Right lobe of liver (tissue), 6 donors: ENCODE data around the gene RAB41. TPM values are rescaled to one million over a fixed set of nuclear protein-coding genes. Genes with fewer than 3 reads are reported as not detected.
"Not testable (repeated sequence)": the region's sequence is repeated elsewhere in the genome, so short reads cannot be mapped to it uniquely, and the experiment has no call there.

Experiments
- ATAC-seq, 4 donors: fragments of 200-7000 bp; cut with Tn5 transposase; one replicate each; pipeline ENCODE4 v1.9.1; 2020; ENCODE audit warnings: mild to moderate bottlenecking in 4 of 4, moderate library complexity in 4 of 4
- DNase-seq, 3 donors: peaks; one replicate each; pipeline ENCODE4 v3.0.0-alpha.2; 2020
- H3K27ac ChIP-seq, 3 donors: fragments of 200-600 bp; one replicate each; pipeline ENCODE4 v1.8.0; 2022
- H3K27me3 ChIP-seq, 2 donors: fragments of 200-600 bp; one replicate each; pipeline ENCODE4 v1.8.0; 2022
- H3K36me3 ChIP-seq, 4 donors: fragments of 200-600 bp; sonication (generic) in 1 of 4; one replicate each; pipeline versions ENCODE4 v1.5.1 to v1.8.0; 2017 to 2022; ENCODE audit warnings: control low read depth in 1 of 4
- H3K4me1 ChIP-seq, 4 donors: fragments of 200-600 bp; sonication (generic) in 1 of 4; one replicate each; pipeline versions ENCODE4 v1.5.1 to v1.8.0; 2017 to 2022; ENCODE audit warnings: control low read depth in 1 of 4
- H3K4me3 ChIP-seq, 3 donors: fragments of 200-600 bp; one replicate each; pipeline ENCODE4 v1.8.0; 2022
- H3K9me3 ChIP-seq, 4 donors: fragments of 200-600 bp; sonication (generic) in 1 of 4; one replicate each; pipeline versions ENCODE4 v1.5.1 to v1.8.0; 2017 to 2022; ENCODE audit warnings: control low read depth in 1 of 4
- POLR2A ChIP-seq: fragments of 450-650 bp; IDR thresholded peaks from one replicate; pipeline ENCODE4 v1.6.1; 2017; ENCODE audit warnings: antibody characterized with exemption, mild to moderate bottlenecking
- WGBS: methylation state at CpG from one replicate; pipeline ENCODE4 v1.1.6; 2018; ENCODE audit warnings: low coverage, low lambda C conversion rate; ENCODE audit not compliant: insufficient coverage; ENCODE audit errors: missing lambda C conversion rate; 5-methylcytosine and 5-hydroxymethylcytosine counted together
- intact Hi-C, 2 donors: fragments of 100-400 bp; cut with DNase I; formaldehyde crosslinking; loops; one replicate each; pipeline versions ENCODE4 v1.11.2 to v1.14.1; 2022
- total RNA-seq, 6 experiments: library from RNA; depleted of rRNA in 2 of 6; stranded (reverse); fragments of >200 nt in 2 of 6; fragmentation: NEBNext Ultra II Directional in 3 of 6; extraction: Animal tissue kit (Norgen Biotek cat#: 25700) in 3 of 6; gene quantifications; one replicate each; pipeline versions ENCODE4 v1.1.0 to v1.2.4, GENCODE V29; 2016 to 2023
- TF ChIP-seq, protein P1 (sequence below), 4 donors: fragments of 200-600 bp in 3 of 4; fragments of 450-650 bp in 1 of 4; IDR thresholded peaks; one replicate each; pipeline versions ENCODE4 v1.5.1 to v1.8.0; 2016 to 2022; ENCODE audit warnings: antibody characterized with exemption in 4 of 4, mild to moderate bottlenecking in 2 of 4
- donor health status: DM: no; HTN: yes; CAD: no.
- donor health status: DM: no; HTN: no; CAD: no.
- donor health status: DM: no; HTN: no; CAD: no.
- donor health status: DM: no; HTN: yes; CAD: no.
- donor health status: DM: no; HTN: yes; CAD: no.

The RAB41 gene
- total RNA-seq, 6 experiments from 2014 or later = not detected

DNA sequence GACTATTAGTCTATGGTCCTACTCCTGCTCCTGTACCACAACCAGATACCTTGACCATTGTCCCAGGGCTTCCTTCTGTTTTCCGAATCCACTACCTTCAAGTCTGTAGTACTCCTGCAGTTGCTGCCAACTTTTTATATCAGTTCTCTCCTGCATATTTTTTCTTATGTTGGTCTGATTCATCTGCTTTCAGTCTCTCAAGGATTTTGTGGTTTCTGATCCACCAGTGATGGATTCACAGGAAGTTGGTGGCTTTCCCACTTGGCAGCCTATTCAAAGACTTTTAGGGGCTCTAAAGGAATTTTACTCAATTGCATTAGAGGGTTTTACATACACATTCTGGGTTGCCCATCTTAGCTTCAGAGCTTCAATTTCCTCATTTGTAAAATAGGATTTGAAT lies 31.5 kb downstream of the RAB41 start:
- no peaks in the 10 kb centered on the region for H3K9me3 ChIP-seq
- intact Hi-C loops = no loop called here
- no peaks in the 10 kb centered on the region for H3K4me1 ChIP-seq
- no peak overlapping the region for H3K27ac ChIP-seq
- H3K36me3 ChIP-seq = no peaks in the 10 kb centered on the region
- WGBS = 100% methylated on average over 1 of the region's 1 CpG
- TF ChIP-seq, protein P1, sequence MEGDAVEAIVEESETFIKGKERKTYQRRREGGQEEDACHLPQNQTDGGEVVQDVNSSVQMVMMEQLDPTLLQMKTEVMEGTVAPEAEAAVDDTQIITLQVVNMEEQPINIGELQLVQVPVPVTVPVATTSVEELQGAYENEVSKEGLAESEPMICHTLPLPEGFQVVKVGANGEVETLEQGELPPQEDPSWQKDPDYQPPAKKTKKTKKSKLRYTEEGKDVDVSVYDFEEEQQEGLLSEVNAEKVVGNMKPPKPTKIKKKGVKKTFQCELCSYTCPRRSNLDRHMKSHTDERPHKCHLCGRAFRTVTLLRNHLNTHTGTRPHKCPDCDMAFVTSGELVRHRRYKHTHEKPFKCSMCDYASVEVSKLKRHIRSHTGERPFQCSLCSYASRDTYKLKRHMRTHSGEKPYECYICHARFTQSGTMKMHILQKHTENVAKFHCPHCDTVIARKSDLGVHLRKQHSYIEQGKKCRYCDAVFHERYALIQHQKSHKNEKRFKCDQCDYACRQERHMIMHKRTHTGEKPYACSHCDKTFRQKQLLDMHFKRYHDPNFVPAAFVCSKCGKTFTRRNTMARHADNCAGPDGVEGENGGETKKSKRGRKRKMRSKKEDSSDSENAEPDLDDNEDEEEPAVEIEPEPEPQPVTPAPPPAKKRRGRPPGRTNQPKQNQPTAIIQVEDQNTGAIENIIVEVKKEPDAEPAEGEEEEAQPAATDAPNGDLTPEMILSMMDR (IDR thresholded peaks at IDR 0.05) = no peak
- TF ChIP-seq POLR2A = no peak
- no peak overlapping the region for H3K4me3 ChIP-seq
- no peak for ATAC-seq
- H3K27me3 ChIP-seq = no peaks in the 10 kb centered on the region
- DNase-seq = no peak

DNA sequence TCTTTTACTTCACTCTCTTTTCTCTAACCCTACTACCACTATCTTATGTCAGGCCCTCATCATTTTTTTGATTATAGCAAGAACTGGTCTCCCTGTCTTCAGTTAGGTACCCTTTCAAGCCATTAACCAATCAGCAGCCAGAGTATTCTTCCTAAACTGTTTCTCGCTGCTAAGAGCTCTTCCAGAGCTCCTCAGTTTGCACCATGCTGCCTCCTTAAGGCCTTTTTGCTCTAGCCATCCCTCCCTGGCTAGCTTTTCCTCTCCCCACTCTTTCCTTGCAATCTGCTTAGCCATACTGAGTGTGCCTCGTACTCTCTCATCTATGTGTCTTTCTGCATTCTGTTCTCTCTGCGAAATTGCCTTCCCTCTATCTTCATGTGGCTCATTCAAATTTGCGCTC lies 40.8 kb downstream of the RAB41 start:
- Histone ChIP-seq H3K36me3 (no peaks in the 10 kb centered on the region), H3K9me3 (no peaks in the 10 kb centered on the region), H3K4me1 (no peaks in the 10 kb centered on the region), H3K27ac (no peak overlapping the region), H3K27me3 (no peaks in the 10 kb centered on the region), H3K4me3 (no peak overlapping the region)
- DNase-seq = no peak
- no peak for ATAC-seq
- TF ChIP-seq, protein P1 (IDR thresholded peaks at IDR 0.05) = no peak
- TF ChIP-seq POLR2A = no peak
- WGBS = 67% methylated on average over 4 of the region's 4 CpGs
- intact Hi-C loops = no loop called here

DNA sequence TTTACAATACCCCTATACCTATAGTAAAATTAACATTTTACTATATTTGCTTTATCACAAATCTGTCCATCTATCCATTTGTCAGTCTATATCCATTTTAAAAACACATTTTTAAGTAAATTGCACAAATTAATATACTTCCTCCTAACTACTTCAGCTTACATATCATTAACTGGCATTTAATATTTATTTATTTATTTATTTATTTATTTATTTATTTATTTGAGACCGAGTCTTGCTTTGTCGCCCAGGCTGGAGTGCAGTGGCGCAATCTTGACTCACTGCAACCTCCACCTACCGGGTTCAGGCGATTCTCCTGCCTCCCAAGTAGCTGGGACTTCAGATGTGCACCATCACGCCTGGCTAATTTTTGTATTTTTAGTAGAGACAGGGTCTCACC lies 41.7 kb downstream of the RAB41 start:
- H3K4me3 ChIP-seq, H3K4me1 ChIP-seq, intact Hi-C loops, DNase-seq, H3K9me3 ChIP-seq, H3K27me3 ChIP-seq, H3K36me3 ChIP-seq, ATAC-seq, H3K27ac ChIP-seq: not testable (repeated sequence)
- 62% methylated on average over 5 of the region's 6 CpGs for WGBS

DNA sequence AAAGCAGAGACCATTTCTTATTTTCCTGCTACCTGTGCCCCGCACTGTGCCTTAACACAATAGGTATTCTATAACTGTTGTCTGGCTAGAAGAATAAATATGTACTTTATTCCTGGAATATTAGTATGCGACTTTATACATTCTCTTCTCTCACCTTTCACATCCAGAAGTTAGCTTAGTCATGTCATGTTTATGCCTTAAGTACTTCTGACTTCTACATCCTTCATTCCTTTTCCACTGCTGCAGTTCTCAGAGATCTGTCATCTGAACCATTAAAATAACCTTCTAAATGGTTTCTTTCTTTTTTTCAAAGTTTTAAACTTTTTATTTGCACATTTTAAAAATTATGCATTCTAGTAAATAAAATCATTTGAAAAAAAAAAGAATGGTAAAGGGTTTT lies 42.4 kb downstream of the RAB41 start:
- no peak for DNase-seq
- no peak for ATAC-seq
- H3K4me1 ChIP-seq = no peaks in the 10 kb centered on the region
- H3K36me3 ChIP-seq = no peaks in the 10 kb centered on the region
- no peak overlapping the region for H3K27ac ChIP-seq
- no peaks in the 10 kb centered on the region for H3K9me3 ChIP-seq
- WGBS = 72% methylated on average over 2 of the region's 2 CpGs
- H3K4me3 ChIP-seq = no peak overlapping the region
- H3K27me3 ChIP-seq = no peaks in the 10 kb centered on the region
- no peak for TF ChIP-seq POLR2A
- TF ChIP-seq, protein P1 (IDR thresholded peaks at IDR 0.05) = no peak
- intact Hi-C loops = no loop called here

DNA sequence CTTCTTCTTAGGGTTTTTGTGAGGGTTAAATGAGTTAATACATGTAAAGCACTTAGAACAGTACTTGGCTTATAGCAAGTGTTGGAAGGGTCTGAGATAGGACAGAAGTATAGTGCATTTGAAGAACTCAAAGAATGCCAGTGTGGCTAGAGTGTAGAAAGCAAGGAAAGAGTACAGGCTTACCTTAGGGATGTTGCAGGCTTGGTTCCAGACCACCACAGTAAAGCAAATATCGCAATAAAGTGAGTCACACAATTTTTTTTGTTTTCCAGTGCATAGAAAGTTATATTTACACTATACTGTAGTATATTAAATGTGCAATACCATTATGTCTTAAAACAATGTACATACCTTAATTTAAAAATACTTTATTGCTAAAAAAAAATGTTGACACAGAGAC lies 49.2 kb downstream of the RAB41 start:
- ATAC-seq = no peak
- no peak overlapping the region for H3K4me3 ChIP-seq
- no peaks in the 10 kb centered on the region for H3K4me1 ChIP-seq
- H3K27ac ChIP-seq = no peak overlapping the region
- no peaks in the 10 kb centered on the region for H3K36me3 ChIP-seq
- TF ChIP-seq, protein P1 (IDR thresholded peaks at IDR 0.05) = no peak
- no peak for TF ChIP-seq POLR2A
- WGBS = 47% methylated on average over 1 of the region's 1 CpG
- no peaks in the 10 kb centered on the region for H3K9me3 ChIP-seq
- DNase-seq = no peak
- intact Hi-C loops = no loop called here
- no peaks in the 10 kb centered on the region for H3K27me3 ChIP-seq
